K562 (cell line): ENCODE measurements around the gene CDCP2. TPM values are rescaled to one million over a fixed set of nuclear protein-coding genes. Genes with fewer than 3 reads are reported as not detected.

Experiments used
- ATAC-seq: fragments of 200-7000 bp; cut with Tn5 transposase; 3 replicates; pipeline ENCODE4 v1.9.1; 2020; ENCODE audit warnings: moderate library complexity
- BruUV-seq: library from RNA; stranded (reverse); fragments of 400-500 nt; replicated peaks from 2 replicates; lab custom pipeline; 2021; lab: Mats Ljungman, UMichigan
- CTCF ChIA-PET: fragments of 300-600 bp; formaldehyde crosslinking; extraction: SDS; loops from one replicate; lab custom pipeline; 2021; ENCODE audit warnings: low intra/inter-chr PET ratio; lab: Yijun Ruan, JAX
- POLR2A ChIA-PET: fragments of 300-600, 350-650 bp; sonication (Branson Sonifier 250); formaldehyde crosslinking; extraction: SDS; loops from one replicate; lab custom pipeline; 2021; ENCODE audit warnings: antibody characterized with exemption, inconsistent platforms; lab: Yijun Ruan, JAX
- DNase-seq, 4 experiments: peaks; one replicate each; pipeline versions ENCODE4 v3.0.0 to v3.0.0-alpha.2; 2011 to 2018; ENCODE audit warnings: low spot score in 3 of 4, mixed read lengths in 3 of 4; ENCODE audit errors: extremely low read depth in 1 of 4
- FAIRE-seq: peaks from 2 replicates; lab custom pipeline; 2011; peaks lifted over from hg19 to GRCh38; lab: Jason Lieb, UNC
- H2AFZ ChIP-seq: 2 replicates; pipeline ENCODE4 v1.6.0; 2011; ENCODE audit warnings: low read depth, low read length, control low read depth, inconsistent platforms
- H3K27ac ChIP-seq: fragments of 200-600 bp; 3 replicates; pipeline ENCODE4 v1.8.0; 2011; ENCODE audit warnings: low read depth, mild to moderate bottlenecking, control low read depth, inconsistent platforms, low read length, moderate library complexity, mixed read lengths; ENCODE audit errors: extremely low read depth
- H3K27me3 ChIP-seq, 2 experiments: fragments of 300-600 bp in 1 of 2; 2 replicates in 1 of 2; 3 replicates in 1 of 2; pipeline versions ENCODE4 v1.6.0 to v1.8.0; 2011; ENCODE audit warnings: inconsistent platforms in 2 of 2, low read length in 2 of 2, mild to moderate bottlenecking in 1 of 2, mixed read lengths in 1 of 2, moderate library complexity in 1 of 2; ENCODE audit not compliant: control insufficient read depth in 2 of 2, insufficient read depth in 2 of 2
- H3K36me3 ChIP-seq: fragments of 300-600 bp; 3 replicates; pipeline ENCODE4 v1.8.0; 2011; ENCODE audit warnings: mild to moderate bottlenecking, low read length, inconsistent platforms; ENCODE audit not compliant: control insufficient read depth, insufficient read depth
- H3K4me1 ChIP-seq, 2 experiments: fragments of 200-600 bp in 1 of 2; replicated peaks in 1 of 2; 2 replicates in 1 of 2; 3 replicates in 1 of 2; pipeline versions ENCODE4 v1.5.1 to v1.8.0; 2011; ENCODE audit warnings: inconsistent platforms in 2 of 2, low read length in 2 of 2, mild to moderate bottlenecking in 1 of 2, mixed read lengths in 1 of 2, moderate library complexity in 1 of 2; ENCODE audit not compliant: control insufficient read depth in 2 of 2, insufficient read depth in 2 of 2
- H3K4me2 ChIP-seq: 2 replicates; pipeline ENCODE4 v1.6.1; 2011; ENCODE audit warnings: low read length, control low read depth, inconsistent platforms, mixed read lengths; ENCODE audit not compliant: insufficient read depth
- H3K4me3 ChIP-seq: fragments of 200-600 bp; sonication (generic), shearing (Covaris generic); 2 replicates; pipeline ENCODE4 v1.5.1; 2016; ENCODE audit warnings: control low read depth, inconsistent platforms
- H3K79me2 ChIP-seq: fragments of 200-600 bp; 3 replicates; pipeline ENCODE4 v1.8.0; 2011; ENCODE audit warnings: low read length, inconsistent platforms; ENCODE audit not compliant: control insufficient read depth, insufficient read depth
- H3K9ac ChIP-seq, 2 experiments: 2 replicates each; pipeline versions ENCODE4 v1.6.0 to v1.6.1; 2011; ENCODE audit warnings: low read depth in 2 of 2, low read length in 2 of 2, control low read depth in 1 of 2, inconsistent platforms in 1 of 2, mild to moderate bottlenecking in 1 of 2, mixed read lengths in 1 of 2; ENCODE audit not compliant: insufficient read depth in 1 of 2
- H3K9me1 ChIP-seq: one replicate; pipeline ENCODE4 v1.6.0; 2011; ENCODE audit warnings: inconsistent platforms, mild to moderate bottlenecking, low read length, moderate library complexity; ENCODE audit not compliant: control insufficient read depth, insufficient read depth
- H3K9me3 ChIP-seq: replicated peaks from 2 replicates; pipeline ENCODE4 v1.5.1; 2011; ENCODE audit warnings: low read depth, low read length, inconsistent platforms; ENCODE audit not compliant: control insufficient read depth, insufficient read depth
- H4K20me1 ChIP-seq: replicated peaks from 2 replicates; pipeline ENCODE4 v1.6.1; 2011; ENCODE audit warnings: low read length, inconsistent platforms, mixed read lengths; ENCODE audit not compliant: control insufficient read depth, insufficient read depth
- ATF4 ChIP-seq: fragments of 450-650 bp; formaldehyde crosslinking; IDR thresholded peaks from 2 replicates; pipeline ENCODE4 v1.4.0; 2022; ENCODE audit warnings: mild to moderate bottlenecking, moderate library complexity
- HNRNPLL ChIP-seq: fragments of 200-400 bp; formaldehyde crosslinking; IDR thresholded peaks from 2 replicates; pipeline ENCODE4 v1.6.1; 2017; ENCODE audit warnings: low read length, low read depth, mild to moderate bottlenecking; ENCODE audit not compliant: poor library complexity, severe bottlenecking
- MECOM ChIP-seq: fragments of 250-450 bp; sonication (Bioruptor Pico); IDR thresholded peaks from 2 replicates; pipeline ENCODE4 v1.8.0; 2022; ENCODE audit warnings: inconsistent platforms
- MNT ChIP-seq, 2 experiments: fragments of 450-650 bp; conservative IDR thresholded peaks; 2 replicates each; pipeline ENCODE4 v1.6.1; 2017; ENCODE audit warnings: mild to moderate bottlenecking in 2 of 2, moderate library complexity in 2 of 2
- NFIX ChIP-seq: fragments of 250-450 bp; sonication (Bioruptor Pico); IDR thresholded peaks from 2 replicates; pipeline ENCODE4 v1.4.0; 2020; ENCODE audit warnings: low read depth, mild to moderate bottlenecking, moderate library complexity
- RFX1 ChIP-seq: fragments of 450-650 bp; IDR thresholded peaks from 2 replicates; pipeline ENCODE4 v1.6.1; 2016; ENCODE audit warnings: mild to moderate bottlenecking, moderate library complexity
- SETDB1 ChIP-seq: IDR thresholded peaks from one replicate; pipeline ENCODE4 v1.6.1; 2012; ENCODE audit warnings: low read length, control low read depth, inconsistent platforms
- SIRT6 ChIP-seq: IDR thresholded peaks from one replicate; pipeline ENCODE4 v1.6.1; 2012; ENCODE audit warnings: low read depth, mild to moderate bottlenecking, control low read depth, inconsistent platforms, low read length, moderate library complexity
- TARDBP ChIP-seq: fragments of 450-650 bp; IDR thresholded peaks from 2 replicates; pipeline ENCODE4 v1.6.1; 2016
- TEAD2 ChIP-seq: fragments of 450-650 bp; IDR thresholded peaks from 2 replicates; pipeline ENCODE4 v1.6.1; 2016; ENCODE audit warnings: missing genetic modification characterization, control low read depth, missing compliant biosample characterization
- TRIM25 ChIP-seq: fragments of 450-650 bp; IDR thresholded peaks from 2 replicates; pipeline ENCODE4 v1.7.0; 2016; ENCODE audit warnings: borderline replicate concordance
- WGBS: fragments of 100-300 bp; shearing (Covaris generic); methylation state at CpG from one replicate; pipeline ENCODE4 v1.1.6; 2016; ENCODE audit warnings: low coverage, mixed read lengths; ENCODE audit not compliant: insufficient coverage; ENCODE audit errors: missing lambda C conversion rate; 5-methylcytosine and 5-hydroxymethylcytosine counted together
- in situ Hi-C: fragments of 300-500 bp; cut with MboI; formaldehyde crosslinking; loops from 4 replicates; pipeline ENCODE4 v1.15.0; 2018; ENCODE audit warnings: inconsistent platforms, mixed read lengths
- intact Hi-C: fragments of 100-400 bp; cut with micrococcal nuclease; formaldehyde crosslinking; loops from 2 replicates; pipeline ENCODE4 v1.14.2; 2022
- polyA plus RNA-seq, 8 experiments: library from polyadenylated mRNA; depleted of rRNA in 4 of 8; stranded (reverse) in 5 of 8; unstranded in 3 of 8; fragments of >200 nt; fragmentation: Nextera tagmentation in 2 of 8; fragmentation: Illumina TruSeq in 1 of 8; extraction: Ambion mirVana in 2 of 8; extraction: Trizol in 1 of 8; gene quantifications; 2 replicates each; pipeline versions ENCODE4 v1.2.1 to v1.2.3, GENCODE V29; 2011 to 2014; ENCODE audit warnings: inconsistent platforms in 1 of 8, missing spikeins in 1 of 8
- total RNA-seq, 7 experiments: library from RNA; depleted of rRNA in 6 of 7; stranded (reverse); fragments of >200 nt in 6 of 7; fragmentation: Illumina TruSeq in 2 of 7; extraction: Trizol in 2 of 7; gene quantifications; 2 replicates each; pipeline versions ENCODE4 v1.2.1 to v1.2.3, GENCODE V29; 2011 to 2021; ENCODE audit warnings: low replicate concordance in 1 of 7
- TF ChIP-seq, protein P1 (sequence below): fragments of 250-450 bp; sonication (Bioruptor Pico); IDR thresholded peaks from 2 replicates; pipeline ENCODE4 v1.5.0; 2021
- TF ChIP-seq, protein P2 (sequence below): sonication (generic); formaldehyde crosslinking; IDR thresholded peaks from 2 replicates; pipeline ENCODE4 v1.8.0; 2023; ENCODE audit warnings: mild to moderate bottlenecking, missing genetic modification reagents

The CDCP2 gene
- total and polyA plus RNA-seq, 9 of the 15 experiments (the other 6 are each of a cell fraction or from before 2014, with no cell fraction given): not detected

GRCh38 chr1:54178296-54179070 is 25.7 kb upstream of the CDCP2 start:
- Histone ChIP-seq H3K79me2 (no peaks in the 10 kb centered on the region), H3K9me1 (no peaks in the 10 kb centered on the region), H2AFZ (no peak overlapping the region), H3K4me2 (no peak overlapping the region), H3K4me3 (no peak overlapping the region), H3K27me3 (no peaks in the 10 kb centered on the region), H3K36me3 (peaks cover 22% of the 10 kb centered on the region; the same call in 2 of the 3 replicates), H3K9ac (0 out of 4 replicates have a peak overlapping the region, but pooled peaks of 1 of the 2 experiments have one; percentile 10), H3K4me1 (no peaks in the 10 kb centered on the region), H3K27ac (no peak overlapping the region), H3K9me3 (no peaks in the 10 kb centered on the region), H4K20me1 (no peaks in the 10 kb centered on the region)
- ChIA-PET CTCF (no interaction called here), POLR2A (interaction anchor here (0.7 to 1.6 kb wide), 4 partner anchors 11 to 258 kb away, joined by 3 read pairs; partner anchors contain the start of gene MRPL37)
- DNase-seq (no peak), FAIRE-seq (no peak), ATAC-seq (no peak)
- no TSS peak for BruUV-seq
- in situ Hi-C loops: no loop called here
- WGBS: 54% methylated on average over 9 of the region's 9 CpGs
- intact Hi-C loops: no loop called here
- TF ChIP-seq TEAD2 (tag): no peak
- no peak for TF ChIP-seq MNT (conservative IDR thresholded peaks at IDR 0.05)
- TF ChIP-seq SIRT6: no peak
- TF ChIP-seq ATF4: no peak
- TF ChIP-seq SETDB1: no peak
- no peak for TF ChIP-seq TRIM25
- no peak for TF ChIP-seq TARDBP
- TF ChIP-seq, protein P1, sequence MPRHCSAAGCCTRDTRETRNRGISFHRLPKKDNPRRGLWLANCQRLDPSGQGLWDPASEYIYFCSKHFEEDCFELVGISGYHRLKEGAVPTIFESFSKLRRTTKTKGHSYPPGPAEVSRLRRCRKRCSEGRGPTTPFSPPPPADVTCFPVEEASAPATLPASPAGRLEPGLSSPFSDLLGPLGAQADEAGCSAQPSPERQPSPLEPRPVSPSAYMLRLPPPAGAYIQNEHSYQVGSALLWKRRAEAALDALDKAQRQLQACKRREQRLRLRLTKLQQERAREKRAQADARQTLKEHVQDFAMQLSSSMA (CRISPR knock-in tag): no peak
- no peak for TF ChIP-seq HNRNPLL
- TF ChIP-seq, protein P2, sequence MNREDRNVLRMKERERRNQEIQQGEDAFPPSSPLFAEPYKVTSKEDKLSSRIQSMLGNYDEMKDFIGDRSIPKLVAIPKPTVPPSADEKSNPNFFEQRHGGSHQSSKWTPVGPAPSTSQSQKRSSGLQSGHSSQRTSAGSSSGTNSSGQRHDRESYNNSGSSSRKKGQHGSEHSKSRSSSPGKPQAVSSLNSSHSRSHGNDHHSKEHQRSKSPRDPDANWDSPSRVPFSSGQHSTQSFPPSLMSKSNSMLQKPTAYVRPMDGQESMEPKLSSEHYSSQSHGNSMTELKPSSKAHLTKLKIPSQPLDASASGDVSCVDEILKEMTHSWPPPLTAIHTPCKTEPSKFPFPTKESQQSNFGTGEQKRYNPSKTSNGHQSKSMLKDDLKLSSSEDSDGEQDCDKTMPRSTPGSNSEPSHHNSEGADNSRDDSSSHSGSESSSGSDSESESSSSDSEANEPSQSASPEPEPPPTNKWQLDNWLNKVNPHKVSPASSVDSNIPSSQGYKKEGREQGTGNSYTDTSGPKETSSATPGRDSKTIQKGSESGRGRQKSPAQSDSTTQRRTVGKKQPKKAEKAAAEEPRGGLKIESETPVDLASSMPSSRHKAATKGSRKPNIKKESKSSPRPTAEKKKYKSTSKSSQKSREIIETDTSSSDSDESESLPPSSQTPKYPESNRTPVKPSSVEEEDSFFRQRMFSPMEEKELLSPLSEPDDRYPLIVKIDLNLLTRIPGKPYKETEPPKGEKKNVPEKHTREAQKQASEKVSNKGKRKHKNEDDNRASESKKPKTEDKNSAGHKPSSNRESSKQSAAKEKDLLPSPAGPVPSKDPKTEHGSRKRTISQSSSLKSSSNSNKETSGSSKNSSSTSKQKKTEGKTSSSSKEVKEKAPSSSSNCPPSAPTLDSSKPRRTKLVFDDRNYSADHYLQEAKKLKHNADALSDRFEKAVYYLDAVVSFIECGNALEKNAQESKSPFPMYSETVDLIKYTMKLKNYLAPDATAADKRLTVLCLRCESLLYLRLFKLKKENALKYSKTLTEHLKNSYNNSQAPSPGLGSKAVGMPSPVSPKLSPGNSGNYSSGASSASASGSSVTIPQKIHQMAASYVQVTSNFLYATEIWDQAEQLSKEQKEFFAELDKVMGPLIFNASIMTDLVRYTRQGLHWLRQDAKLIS: no peak
- TF ChIP-seq RFX1: no peak
- no peak for TF ChIP-seq MECOM
- no peak for TF ChIP-seq NFIX (CRISPR knock-in tag)
